ENCODE data around the gene CEP295NL. TPM values are rescaled to one million over a fixed set of nuclear protein-coding genes. Genes with fewer than 3 reads are reported as not detected.

CEP295NL gene
- total and polyA plus RNA-seq, 2 of the 8 experiments (the other 6 are each of a cell fraction or from before 2014, with no cell fraction given): 0.06 to 2.0 TPM

- TF ChIP-seq CHD7 (IDR thresholded peaks at IDR 0.05; ENCODE audit: insufficient replicate concordance, low read length) (no peak), JUN (IDR thresholded peaks at IDR 0.05; ENCODE audit: low read depth, low read length) (no peak), SIRT6 (IDR thresholded peaks at IDR 0.05; ENCODE audit: low read length) (no peak), TCF12 (IDR thresholded peaks at IDR 0.05; ENCODE audit: low read depth, low read length) (no peak), NRF1 (IDR thresholded peaks at IDR 0.05; ENCODE audit: low read depth, low read length) (no peak), E2F6 (IDR thresholded peaks at IDR 0.05) (no peak), EGR1 (IDR thresholded peaks at IDR 0.05; ENCODE audit: borderline replicate concordance, low read depth, low read length) (no peak), SIX5 (IDR thresholded peaks at IDR 0.05; ENCODE audit: low read depth, low read length) (no peak), TAF7 (optimal IDR thresholded peaks at IDR 0.05; ENCODE audit: borderline replicate concordance, low read depth, low read length) (no peak), RNF2 (IDR thresholded peaks at IDR 0.05; ENCODE audit: borderline replicate concordance, low read depth, low read length, missing control alignments, poor library complexity, severe bottlenecking) (no peak)
These were observed 17.5 kb upstream of the CEP295NL start (continued) for GRCh38 chr17:78920528-78920927.

All from H1 (cell line).